Measurements from ENCODE around the gene WDR93.

Gene WDR93

DNA sequence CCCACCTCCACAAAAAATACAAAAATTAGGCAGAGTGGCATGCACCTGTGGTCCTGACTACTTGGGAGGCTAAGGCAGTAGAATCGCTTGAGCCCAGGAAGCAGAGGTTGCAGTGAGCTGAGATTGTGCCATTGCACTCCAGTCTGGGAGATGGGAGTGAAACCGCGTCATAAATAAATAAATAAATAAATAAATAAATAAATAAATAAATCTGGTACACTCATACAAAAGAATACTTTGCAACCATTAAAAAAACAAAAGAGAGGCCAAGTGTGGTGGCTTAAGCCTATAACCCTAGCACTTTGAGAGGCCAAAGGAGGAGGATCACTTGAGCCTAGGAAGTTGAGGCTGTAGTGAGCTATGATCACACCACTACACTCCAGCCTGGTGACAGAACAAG, 32.4 kb downstream of the WDR93 start:
- Histone ChIP-seq H3K36me3 (ENCODE audit: insufficient read depth, low read length) (no peaks in the 10 kb centered on the region), H3K27ac (no peak overlapping the region), H3K9ac (ENCODE audit: insufficient read length) (no peak overlapping the region), H3K4me3 (no peak overlapping the region), H3K9me3 (ENCODE audit: low read depth, low read length) (no peaks in the 10 kb centered on the region; the same call in 1 of the 2 replicates)
- TF ChIP-seq FOXP2 (optimal IDR thresholded peaks at IDR 0.05; ENCODE audit: control extremely low read depth, extremely low read length, insufficient read depth) = no peak
- no peak for DNase-seq (ENCODE audit: low read depth, low spot score)

DNA sequence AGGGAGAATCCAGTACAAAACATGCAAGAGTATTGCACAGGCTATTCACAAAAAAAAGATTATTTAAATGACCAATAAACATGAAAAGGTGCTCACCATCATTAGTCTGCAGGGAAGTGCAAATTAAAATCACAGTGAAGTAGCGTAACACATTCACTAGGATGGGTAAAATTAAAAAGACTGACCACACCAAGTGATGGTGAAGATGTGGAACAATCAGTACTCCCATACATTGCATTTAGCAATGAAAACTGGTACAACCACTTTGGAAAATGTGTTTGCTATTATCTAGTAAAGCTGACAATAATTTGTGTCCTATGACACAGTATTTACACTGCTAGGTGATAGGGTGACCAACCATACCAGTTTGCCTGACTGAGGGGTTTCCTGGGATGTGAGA, 34.0 kb downstream of the WDR93 start:
- no peaks in the 10 kb centered on the region; the same call in 1 of the 2 replicates for H3K9me3 ChIP-seq (ENCODE audit: low read depth, low read length)
- DNase-seq (ENCODE audit: low read depth, low spot score) = no peak
- H3K4me3 ChIP-seq = no peak overlapping the region
- no peak overlapping the region for H3K9ac ChIP-seq (ENCODE audit: insufficient read length)
- TF ChIP-seq EZH2 (IDR thresholded peaks at IDR 0.05) = no peak
- no peak for TF ChIP-seq FOXP2 (optimal IDR thresholded peaks at IDR 0.05; ENCODE audit: control extremely low read depth, extremely low read length, insufficient read depth)
- H3K36me3 ChIP-seq (ENCODE audit: insufficient read depth, low read length) = no peaks in the 10 kb centered on the region
- H3K27ac ChIP-seq = no peak overlapping the region

DNA sequence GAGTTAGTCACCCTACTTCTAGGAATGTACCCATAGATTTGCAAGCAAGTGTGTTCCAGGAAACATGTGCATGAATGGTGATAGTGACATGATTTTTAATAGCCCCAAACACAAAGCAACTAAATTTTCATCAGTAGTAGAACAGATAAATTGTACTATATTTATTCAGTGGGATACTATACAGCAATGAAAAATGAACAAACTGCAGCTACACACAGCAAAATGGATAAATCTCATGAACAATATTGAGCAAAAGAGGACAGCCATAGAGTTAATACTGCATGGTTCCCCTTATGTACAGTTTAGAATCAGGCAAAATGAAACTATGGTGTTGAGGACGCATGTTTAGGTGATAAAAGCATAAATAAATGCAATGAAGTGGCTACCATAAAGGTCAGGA, 34.5 kb downstream of the WDR93 start:
- H3K9me3 ChIP-seq (ENCODE audit: low read depth, low read length) = no peaks in the 10 kb centered on the region; the same call in 1 of the 2 replicates
- H3K4me3 ChIP-seq = no peak overlapping the region
- no peak for DNase-seq (ENCODE audit: low read depth, low spot score)
- no peak overlapping the region for H3K9ac ChIP-seq (ENCODE audit: insufficient read length)
- no peak overlapping the region for H3K27ac ChIP-seq
- no peaks in the 10 kb centered on the region for H3K36me3 ChIP-seq (ENCODE audit: insufficient read depth, low read length)
- TF ChIP-seq EZH2 (IDR thresholded peaks at IDR 0.05) (no peak), POLR2AphosphoS5 (IDR thresholded peaks at IDR 0.05; ENCODE audit: borderline replicate concordance, low read depth, low read length) (no peak)

DNA sequence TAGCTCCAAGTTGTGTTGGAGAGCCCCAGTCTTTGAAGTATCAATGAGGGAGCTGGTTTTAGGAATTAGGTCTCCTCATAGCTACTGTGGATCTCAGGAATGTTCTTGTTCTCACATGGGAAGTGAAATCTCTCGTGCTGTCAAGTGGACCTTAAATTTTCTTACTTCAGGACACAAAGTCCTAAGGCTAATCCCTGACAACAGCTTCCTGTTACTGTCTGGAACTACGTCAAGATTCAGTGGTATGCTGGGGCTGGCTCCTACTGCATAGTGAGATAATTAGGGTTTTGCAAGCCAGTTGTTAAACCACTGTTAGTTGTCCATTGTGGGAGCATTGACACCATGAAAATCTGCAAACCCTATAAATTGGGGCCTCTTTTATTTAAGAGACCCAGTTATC, 37.6 kb downstream of the WDR93 start:
- H3K36me3 ChIP-seq (ENCODE audit: insufficient read depth, low read length) = no peaks in the 10 kb centered on the region
- H3K9ac ChIP-seq (ENCODE audit: insufficient read length) = no peak overlapping the region
- H3K27ac ChIP-seq = no peak overlapping the region
- no peaks in the 10 kb centered on the region; the same call in 1 of the 2 replicates for H3K9me3 ChIP-seq (ENCODE audit: low read depth, low read length)
- peak; percentile 22 for DNase-seq (ENCODE audit: low read depth, low spot score)
- H3K4me3 ChIP-seq = 0 out of 2 replicates have a peak overlapping the region, but pooled peaks have one; percentile 2
- TF ChIP-seq EZH2 (IDR thresholded peaks at IDR 0.05) (no peak), POLR2AphosphoS5 (IDR thresholded peaks at IDR 0.05; ENCODE audit: borderline replicate concordance, low read depth, low read length) (no peak), FOXP2 (optimal IDR thresholded peaks at IDR 0.05; ENCODE audit: control extremely low read depth, extremely low read length, insufficient read depth) (no peak)

DNA sequence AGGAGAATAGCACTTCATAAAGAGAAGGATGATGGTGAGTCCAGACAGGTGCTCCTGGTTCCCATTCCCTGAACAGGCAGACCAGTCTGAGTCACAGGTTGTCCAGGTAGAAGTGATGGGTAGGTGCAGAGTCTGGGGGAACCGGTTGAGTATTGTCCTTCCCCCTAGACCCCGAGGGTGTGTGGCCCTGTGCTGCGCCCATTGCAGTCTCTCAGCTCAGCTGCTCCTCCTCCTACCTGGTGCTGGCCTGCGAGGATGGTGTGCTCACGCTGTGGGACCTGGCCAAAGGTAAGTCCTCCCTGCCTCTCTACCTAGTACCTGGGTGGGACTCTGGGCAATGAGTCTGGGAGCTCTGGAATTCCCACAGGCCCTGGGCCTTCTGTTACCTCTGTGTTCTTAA, 40.7 kb downstream of the WDR93 start:
- Histone ChIP-seq H3K9ac (ENCODE audit: insufficient read length) (no peak overlapping the region), H3K36me3 (ENCODE audit: insufficient read depth, low read length) (no peaks in the 10 kb centered on the region), H3K27ac (no peak overlapping the region), H3K9me3 (ENCODE audit: low read depth, low read length) (no peaks in the 10 kb centered on the region), H3K4me3 (no peak overlapping the region)
- DNase-seq (ENCODE audit: low read depth, low spot score) = no peak
- TF ChIP-seq FOXP2 (optimal IDR thresholded peaks at IDR 0.05; ENCODE audit: control extremely low read depth, extremely low read length, insufficient read depth) (no peak), EZH2 (IDR thresholded peaks at IDR 0.05) (no peak), POLR2AphosphoS5 (IDR thresholded peaks at IDR 0.05; ENCODE audit: borderline replicate concordance, low read depth, low read length) (no peak)

DNA sequence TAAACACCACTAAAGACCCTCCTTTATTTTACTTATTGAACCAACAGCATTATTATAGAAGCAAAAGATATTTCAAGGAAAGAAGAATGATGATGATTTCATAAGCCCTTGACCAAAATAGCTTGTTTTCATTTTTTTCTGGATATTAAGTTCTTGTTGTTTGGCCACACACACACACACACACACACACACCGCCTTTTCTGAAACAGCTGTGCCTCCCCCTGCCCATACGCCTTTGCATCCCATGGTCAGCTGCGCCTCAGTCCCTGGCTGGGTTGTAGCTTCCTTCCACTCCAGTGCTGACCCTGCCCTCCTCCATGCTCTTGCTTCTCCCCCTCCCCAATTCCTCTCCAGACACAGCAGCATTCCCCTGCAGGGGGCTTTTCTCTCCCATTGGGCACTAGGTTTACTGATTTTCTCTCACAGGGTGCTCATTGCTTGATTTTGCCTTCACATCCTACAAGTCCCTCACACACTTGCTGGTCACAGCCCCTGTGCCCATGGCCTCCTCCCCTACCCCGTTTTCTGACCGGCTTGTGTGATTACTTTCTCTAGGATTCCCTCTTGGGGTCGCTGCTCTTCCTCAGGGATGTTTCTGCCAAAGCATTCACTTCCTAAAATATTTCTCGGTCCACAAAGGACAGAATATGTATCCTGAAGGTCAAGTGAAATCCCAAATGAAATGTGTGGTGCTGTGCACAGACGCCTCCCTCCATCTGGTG, 42.0 kb downstream of the WDR93 start:
- no peak overlapping the region for H3K27ac ChIP-seq
- no peak overlapping the region for H3K4me3 ChIP-seq
- H3K9me3 ChIP-seq (ENCODE audit: low read depth, low read length) = no peaks in the 10 kb centered on the region
- TF ChIP-seq EZH2 (IDR thresholded peaks at IDR 0.05) (no peak), FOXP2 (optimal IDR thresholded peaks at IDR 0.05; ENCODE audit: control extremely low read depth, extremely low read length, insufficient read depth) (no peak), POLR2AphosphoS5 (IDR thresholded peaks at IDR 0.05; ENCODE audit: borderline replicate concordance, low read depth, low read length) (no peak)
- no peaks in the 10 kb centered on the region for H3K36me3 ChIP-seq (ENCODE audit: insufficient read depth, low read length)
- DNase-seq (ENCODE audit: low read depth, low spot score) = no peak
- H3K9ac ChIP-seq (ENCODE audit: insufficient read length) = no peak overlapping the region

DNA sequence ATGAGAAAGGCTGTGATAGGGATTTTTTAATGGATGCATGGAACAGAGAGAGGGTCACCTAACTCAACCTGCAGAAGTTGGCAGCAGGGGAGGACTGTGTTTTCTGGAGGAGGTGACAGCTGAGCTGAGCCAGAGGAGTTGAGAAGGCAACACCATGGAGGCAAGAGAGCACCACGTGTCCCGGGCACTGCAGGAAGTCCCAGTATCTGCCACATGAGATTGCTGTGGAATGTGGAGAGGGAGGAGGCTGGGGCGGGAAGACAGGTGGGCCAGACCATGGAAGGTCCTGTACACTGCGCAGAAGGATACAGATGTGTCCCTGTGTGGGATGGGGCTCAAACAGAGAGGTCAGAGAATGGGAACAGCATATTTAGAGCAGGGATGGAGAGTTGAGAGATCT, 45.2 kb downstream of the WDR93 start:
- no peak for TF ChIP-seq FOXP2 (optimal IDR thresholded peaks at IDR 0.05; ENCODE audit: control extremely low read depth, extremely low read length, insufficient read depth)
- no peak for TF ChIP-seq EZH2 (IDR thresholded peaks at IDR 0.05)
- TF ChIP-seq POLR2AphosphoS5 (IDR thresholded peaks at IDR 0.05; ENCODE audit: borderline replicate concordance, low read depth, low read length) = no peak
- DNase-seq (ENCODE audit: low read depth, low spot score) = no peak
- Histone ChIP-seq H3K4me3 (no peak overlapping the region), H3K9me3 (ENCODE audit: low read depth, low read length) (no peaks in the 10 kb centered on the region), H3K36me3 (ENCODE audit: insufficient read depth, low read length) (no peaks in the 10 kb centered on the region), H3K27ac (no peak overlapping the region), H3K9ac (ENCODE audit: insufficient read length) (no peak overlapping the region)

DNA sequence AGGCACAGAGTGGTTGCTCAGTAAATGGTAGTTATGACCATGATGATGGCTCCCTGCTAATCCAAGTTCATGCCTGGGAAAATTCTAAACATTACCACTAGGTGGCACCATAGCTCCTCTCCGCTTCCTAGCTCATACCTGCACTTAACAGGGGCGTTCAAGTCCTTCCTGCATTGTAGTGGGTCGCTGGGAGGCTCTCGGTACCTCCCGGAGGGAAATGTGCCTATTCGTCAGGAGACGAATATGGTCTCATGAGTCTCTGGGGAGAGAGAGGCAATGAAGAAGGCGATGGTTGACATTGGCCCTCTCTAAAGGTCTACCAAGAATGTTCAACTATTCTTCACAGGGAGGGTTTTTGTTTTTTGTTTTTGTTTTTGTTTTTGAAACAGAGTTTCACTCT, 49.5 kb downstream of the WDR93 start:
- DNase-seq (ENCODE audit: low read depth, low spot score) = peak; percentile 78
- Histone ChIP-seq H3K4me3 (0 out of 2 replicates have a peak overlapping the region, but pooled peaks have one; percentile 19), H3K27ac (no peak overlapping the region), H3K36me3 (ENCODE audit: insufficient read depth, low read length) (no peaks in the 10 kb centered on the region), H3K9ac (ENCODE audit: insufficient read length) (no peak overlapping the region), H3K9me3 (ENCODE audit: low read depth, low read length) (no peaks in the 10 kb centered on the region)
- TF ChIP-seq FOXP2 (optimal IDR thresholded peaks at IDR 0.05; ENCODE audit: control extremely low read depth, extremely low read length, insufficient read depth) = no peak
- TF ChIP-seq EZH2 (IDR thresholded peaks at IDR 0.05) = no peak
- TF ChIP-seq POLR2AphosphoS5 (IDR thresholded peaks at IDR 0.05; ENCODE audit: borderline replicate concordance, low read depth, low read length) = no peak

DNA sequence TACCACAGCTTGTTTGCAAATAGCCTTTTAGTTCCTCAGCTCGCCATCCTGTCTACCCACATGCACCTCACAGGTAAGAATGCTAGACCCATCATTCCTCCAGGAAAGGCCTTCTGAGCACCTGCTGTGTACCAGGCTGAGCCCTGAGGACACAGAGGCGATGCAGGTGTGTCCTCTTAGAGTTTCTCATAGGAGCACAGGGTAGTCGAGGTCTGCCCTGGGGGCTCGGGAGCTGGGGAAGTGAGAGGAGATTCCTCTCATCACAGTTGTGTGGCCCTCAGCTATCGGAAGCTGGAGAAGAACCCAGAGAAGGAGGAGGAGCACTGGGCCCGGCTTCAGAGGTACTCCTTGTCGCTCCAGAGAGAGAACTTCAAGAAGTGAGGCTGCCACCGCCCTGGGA, 52.4 kb downstream of the WDR93 start:
- Histone ChIP-seq H3K4me3 (no peak overlapping the region), H3K9ac (ENCODE audit: insufficient read length) (no peak overlapping the region), H3K27ac (no peak overlapping the region), H3K9me3 (ENCODE audit: low read depth, low read length) (no peaks in the 10 kb centered on the region), H3K36me3 (ENCODE audit: insufficient read depth, low read length) (no peaks in the 10 kb centered on the region)
- TF ChIP-seq POLR2AphosphoS5 (IDR thresholded peaks at IDR 0.05; ENCODE audit: borderline replicate concordance, low read depth, low read length) = no peak
- TF ChIP-seq EZH2 (IDR thresholded peaks at IDR 0.05) = no peak
- no peak for TF ChIP-seq FOXP2 (optimal IDR thresholded peaks at IDR 0.05; ENCODE audit: control extremely low read depth, extremely low read length, insufficient read depth)
- no peak for DNase-seq (ENCODE audit: low read depth, low spot score)
